ENCODE measurements around the gene FBN3. TPM values are rescaled to one million over a fixed set of nuclear protein-coding genes. Genes with fewer than 3 reads are reported as not detected.

Gene FBN3
- total and polyA plus RNA-seq, 3 experiments from 2014 or later: not detected

DNA sequence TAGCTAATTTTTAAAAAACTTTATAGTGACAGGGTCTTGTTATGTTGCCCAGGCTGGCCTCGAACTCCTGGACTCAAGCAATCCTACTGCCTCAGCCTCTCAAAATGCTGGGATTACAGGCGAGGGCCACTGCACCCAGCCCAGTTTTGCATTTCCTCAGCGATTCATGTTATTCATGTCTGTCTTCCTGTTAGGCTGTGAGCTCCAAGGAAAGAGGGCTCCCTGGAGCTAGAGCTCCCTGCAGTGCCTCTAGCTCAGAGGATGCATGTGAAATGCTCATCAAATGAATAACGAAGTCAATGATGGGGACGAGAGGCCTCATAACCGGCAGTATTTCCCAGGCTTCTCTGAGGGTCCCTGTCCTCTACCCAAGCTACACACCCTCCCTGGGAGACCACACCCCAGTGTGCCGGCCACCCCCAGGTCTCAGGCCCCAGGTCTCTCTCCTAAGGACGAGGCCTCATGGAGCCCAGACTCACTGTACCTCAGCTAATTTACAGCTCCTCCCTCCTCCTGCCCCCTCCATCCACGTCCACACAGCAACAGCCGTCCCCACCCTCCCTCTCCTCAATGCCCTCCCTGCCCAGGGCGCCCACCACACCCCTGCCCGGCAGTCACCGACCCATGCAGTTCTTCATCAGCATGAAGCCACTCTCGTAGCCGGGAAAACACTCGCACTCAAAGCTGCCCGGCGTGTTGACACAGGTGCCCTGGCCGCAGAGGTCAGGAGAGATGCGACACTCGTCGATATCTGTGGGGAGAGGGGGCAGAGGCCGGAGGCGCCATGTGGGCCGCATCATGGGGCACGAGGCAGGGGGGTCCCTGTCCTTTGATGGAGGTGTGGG, 28.5 kb downstream of the FBN3 start:
- Histone ChIP-seq H3K27ac (ENCODE audit: low read depth, low read length) (no peak overlapping the region), H3K4me3 (ENCODE audit: low read length) (no peak overlapping the region), H3K27me3 (ENCODE audit: insufficient read depth, low read length, poor library complexity, severe bottlenecking) (no peaks in the 10 kb centered on the region), H3K9me3 (ENCODE audit: low read length) (no peaks in the 10 kb centered on the region), H3K36me3 (ENCODE audit: insufficient read depth, low read length) (no peaks in the 10 kb centered on the region), H3K4me1 (ENCODE audit: insufficient read depth, low read length) (no peaks in the 10 kb centered on the region)
- no peak overlapping the region for H3K4me3 Mint-ChIP-seq
- H3K27me3 Mint-ChIP-seq: peaks cover 2 to 5% of the 10 kb centered on the region in 2 donors
- POLR2A ChIA-PET: no interaction called here
- H3K4me1 Mint-ChIP-seq: no peaks in the 10 kb centered on the region
- no peaks in the 10 kb centered on the region for H3K36me3 Mint-ChIP-seq
- no peaks in the 10 kb centered on the region for H3K9me3 Mint-ChIP-seq
- CTCF ChIA-PET: interaction anchor here (1.1 kb wide), 1 partner anchor 12 kb away, joined by 3 read pairs; no protein-coding TSS in a partner anchor
- H3K27ac Mint-ChIP-seq: no peak overlapping the region
- no peak for DNase-seq

DNA sequence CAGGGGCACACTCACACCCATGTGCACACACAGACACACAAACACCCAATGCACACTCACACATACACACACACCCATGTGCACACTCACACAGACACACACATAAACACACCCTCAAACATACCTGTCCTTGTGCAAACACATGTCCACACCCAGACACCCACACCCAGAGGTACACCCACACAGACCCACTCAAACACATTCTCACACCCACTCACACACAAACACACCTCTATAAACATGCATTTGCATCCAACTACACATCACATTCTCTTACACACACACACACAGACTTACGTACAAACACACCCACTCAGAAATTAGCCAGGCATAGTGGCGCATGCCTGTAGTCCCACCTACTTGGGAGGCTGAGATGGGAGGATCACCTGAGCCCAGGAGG, 31.4 kb downstream of the FBN3 start:
- no peaks in the 10 kb centered on the region for H3K36me3 ChIP-seq (ENCODE audit: insufficient read depth, low read length)
- H3K27ac Mint-ChIP-seq: no peak overlapping the region
- H3K4me3 Mint-ChIP-seq: no peak overlapping the region
- H3K4me1 ChIP-seq (ENCODE audit: insufficient read depth, low read length): no peaks in the 10 kb centered on the region
- H3K27ac ChIP-seq (ENCODE audit: low read depth, low read length): no peak overlapping the region
- no peaks in the 10 kb centered on the region for H3K36me3 Mint-ChIP-seq
- H3K9me3 ChIP-seq (ENCODE audit: low read length): no peaks in the 10 kb centered on the region
- no peaks in the 10 kb centered on the region for H3K27me3 Mint-ChIP-seq
- CTCF ChIA-PET: no interaction called here
- no peaks in the 10 kb centered on the region for H3K9me3 Mint-ChIP-seq
- no peak overlapping the region for H3K4me3 ChIP-seq (ENCODE audit: low read length)
- POLR2A ChIA-PET: no interaction called here
- no peaks in the 10 kb centered on the region for H3K27me3 ChIP-seq (ENCODE audit: insufficient read depth, low read length, poor library complexity, severe bottlenecking)
- no peak for DNase-seq
- no peaks in the 10 kb centered on the region for H3K4me1 Mint-ChIP-seq

DNA sequence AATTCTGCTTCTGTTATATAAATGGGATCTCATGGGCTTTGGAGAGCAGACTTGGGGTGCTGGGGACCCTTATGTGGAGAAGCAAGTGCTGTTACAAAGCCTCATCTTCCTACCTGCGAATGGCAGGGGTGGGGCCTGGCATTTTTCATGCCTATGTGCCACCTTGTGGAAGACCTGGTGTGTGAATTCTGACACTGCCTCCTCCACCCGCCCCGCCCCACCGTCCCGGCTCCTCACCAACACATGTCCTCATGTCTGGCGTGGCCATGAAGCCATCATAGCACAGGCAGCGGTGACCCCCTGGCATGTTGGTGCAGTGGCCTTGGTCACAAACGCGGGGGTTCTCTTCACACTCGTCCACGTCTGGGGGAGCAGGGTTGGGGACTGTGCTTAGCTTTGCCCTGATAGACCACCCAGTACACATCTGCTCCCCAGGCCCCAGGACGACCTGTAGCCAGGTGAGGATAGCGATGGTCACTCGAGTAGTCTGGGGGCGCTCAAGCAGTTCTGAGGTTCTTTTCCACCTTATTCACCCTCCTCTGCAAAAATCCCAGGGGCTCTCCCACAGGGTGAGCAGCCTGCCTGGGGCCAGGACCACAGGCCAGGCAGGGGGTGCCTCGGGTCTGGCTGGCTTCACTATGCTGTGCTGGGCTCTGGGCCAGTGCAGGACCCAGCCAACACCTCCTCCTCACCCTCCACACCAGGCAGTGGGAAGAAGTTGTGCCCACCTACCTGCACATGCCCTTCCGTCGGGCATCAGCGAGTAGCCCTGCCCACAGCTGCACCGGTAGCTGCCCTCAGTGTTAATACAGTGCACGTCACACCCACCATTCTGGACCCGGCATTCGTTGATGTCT, 32.7 kb downstream of the FBN3 start:
- Mint-ChIP-seq H3K4me1 (no peaks in the 10 kb centered on the region), H3K36me3 (no peaks in the 10 kb centered on the region), H3K27ac (no peak overlapping the region), H3K27me3 (peaks cover 0 to 3% of the 10 kb centered on the region in 2 donors), H3K9me3 (no peaks in the 10 kb centered on the region), H3K4me3 (no peak overlapping the region)
- Histone ChIP-seq H3K9me3 (ENCODE audit: low read length) (no peaks in the 10 kb centered on the region), H3K4me1 (ENCODE audit: insufficient read depth, low read length) (no peaks in the 10 kb centered on the region), H3K27ac (ENCODE audit: low read depth, low read length) (no peak overlapping the region), H3K4me3 (ENCODE audit: low read length) (no peak overlapping the region), H3K36me3 (ENCODE audit: insufficient read depth, low read length) (no peaks in the 10 kb centered on the region), H3K27me3 (ENCODE audit: insufficient read depth, low read length, poor library complexity, severe bottlenecking) (no peaks in the 10 kb centered on the region)
- POLR2A ChIA-PET: no interaction called here
- CTCF ChIA-PET: no interaction called here
- no peak for DNase-seq

DNA sequence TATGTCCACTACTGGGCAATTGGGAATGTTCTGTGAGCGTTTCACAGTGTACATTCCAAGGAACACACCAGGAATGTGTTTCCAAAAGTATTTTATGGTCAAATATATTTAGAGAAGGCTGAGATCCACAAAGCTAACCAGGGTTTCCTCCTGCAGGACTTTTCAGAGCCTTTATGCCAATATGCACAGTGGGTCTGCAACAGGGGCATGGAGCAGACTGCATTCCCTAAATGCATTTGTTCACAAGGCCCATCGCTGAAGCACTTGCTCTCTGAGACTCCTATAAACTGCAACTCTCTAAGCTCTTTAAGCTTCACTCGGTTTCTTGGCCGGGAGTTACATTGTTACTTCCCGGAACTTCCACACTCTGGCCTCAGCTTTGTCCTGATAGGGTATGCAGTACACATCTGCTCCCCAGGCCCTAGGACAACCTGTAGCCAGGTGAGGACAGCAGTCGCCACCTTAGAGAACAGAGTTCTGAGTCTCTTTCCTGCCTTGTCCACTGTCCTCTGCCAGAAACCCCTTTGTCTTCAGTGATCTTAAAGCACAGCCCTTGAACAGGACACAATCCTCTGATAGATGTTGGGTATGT, 33.5 kb downstream of the FBN3 start:
- H3K4me3 ChIP-seq (ENCODE audit: low read length): no peak overlapping the region
- Mint-ChIP-seq H3K4me3 (no peak overlapping the region), H3K36me3 (no peaks in the 10 kb centered on the region), H3K27me3 (peaks cover 0 to 3% of the 10 kb centered on the region in 2 donors), H3K9me3 (no peaks in the 10 kb centered on the region), H3K4me1 (no peaks in the 10 kb centered on the region), H3K27ac (no peak overlapping the region)
- POLR2A ChIA-PET: no interaction called here
- CTCF ChIA-PET: no interaction called here
- H3K4me1 ChIP-seq (ENCODE audit: insufficient read depth, low read length): no peaks in the 10 kb centered on the region
- H3K27ac ChIP-seq (ENCODE audit: low read depth, low read length): no peak overlapping the region
- no peak for DNase-seq
- no peaks in the 10 kb centered on the region for H3K36me3 ChIP-seq (ENCODE audit: insufficient read depth, low read length)
- H3K27me3 ChIP-seq (ENCODE audit: insufficient read depth, low read length, poor library complexity, severe bottlenecking): no peaks in the 10 kb centered on the region
- H3K9me3 ChIP-seq (ENCODE audit: low read length): no peaks in the 10 kb centered on the region

DNA sequence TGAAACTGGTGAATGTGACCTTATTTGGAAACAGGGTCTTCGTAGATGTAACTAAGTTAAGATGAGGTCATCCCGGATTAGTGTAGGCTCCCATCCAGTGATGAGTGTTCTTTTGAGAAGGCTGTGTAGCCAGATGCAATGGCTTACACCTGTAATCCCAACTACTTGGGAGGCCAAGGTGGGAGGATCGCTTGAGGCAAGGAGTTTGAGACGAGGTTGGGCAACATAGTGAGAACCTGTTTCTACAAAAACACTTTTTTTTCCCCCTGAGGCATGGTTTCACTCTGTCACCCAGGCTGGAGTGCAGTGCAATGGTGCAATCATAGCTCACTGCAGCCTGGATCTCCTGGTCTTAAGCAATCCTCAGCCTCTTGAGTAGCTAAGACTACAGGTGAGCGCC, 36.4 kb downstream of the FBN3 start:
- peaks cover 5 to 18% of the 10 kb centered on the region in 2 donors for H3K27me3 Mint-ChIP-seq
- CTCF ChIA-PET: no interaction called here
- H3K4me3 ChIP-seq (ENCODE audit: low read length): no peak overlapping the region
- H3K36me3 ChIP-seq (ENCODE audit: insufficient read depth, low read length): no peaks in the 10 kb centered on the region
- peaks cover 0 to 5% (median 0%) of the 10 kb centered on the region in 5 donors for H3K9me3 Mint-ChIP-seq
- no peaks in the 10 kb centered on the region for H3K9me3 ChIP-seq (ENCODE audit: low read length)
- DNase-seq: no peak
- no peak overlapping the region for H3K27ac Mint-ChIP-seq
- no peak overlapping the region for H3K27ac ChIP-seq (ENCODE audit: low read depth, low read length)
- no peak overlapping the region for H3K4me3 Mint-ChIP-seq
- H3K27me3 ChIP-seq (ENCODE audit: insufficient read depth, low read length, poor library complexity, severe bottlenecking): no peaks in the 10 kb centered on the region
- POLR2A ChIA-PET: no interaction called here
- no peaks in the 10 kb centered on the region for H3K4me1 Mint-ChIP-seq
- no peaks in the 10 kb centered on the region for H3K36me3 Mint-ChIP-seq
- H3K4me1 ChIP-seq (ENCODE audit: insufficient read depth, low read length): no peaks in the 10 kb centered on the region

DNA sequence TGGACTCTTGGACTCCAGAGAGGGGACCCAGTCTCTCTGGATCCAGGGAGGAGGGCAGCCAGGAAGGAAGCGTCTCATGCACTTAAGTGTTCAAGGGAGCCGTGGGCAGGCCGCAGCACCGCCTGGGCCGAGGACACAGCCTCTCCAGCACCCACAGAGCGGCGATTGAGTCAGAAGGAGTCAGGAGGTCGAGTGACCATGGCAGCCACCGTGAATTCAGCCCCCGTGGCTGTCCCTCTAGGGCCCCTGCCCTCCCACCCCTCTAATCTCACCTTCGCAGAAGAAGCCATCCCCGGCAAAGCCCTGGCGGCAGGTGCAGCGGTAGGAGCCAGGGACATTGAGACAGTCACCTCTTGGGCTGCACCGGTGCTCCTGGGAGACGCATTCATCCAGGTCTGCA, 38.0 kb downstream of the FBN3 start:
- H3K9me3 ChIP-seq (ENCODE audit: low read length): no peaks in the 10 kb centered on the region
- no peaks in the 10 kb centered on the region for H3K4me1 ChIP-seq (ENCODE audit: insufficient read depth, low read length)
- no peaks in the 10 kb centered on the region for H3K36me3 ChIP-seq (ENCODE audit: insufficient read depth, low read length)
- no peak overlapping the region for H3K27ac Mint-ChIP-seq
- ChIA-PET CTCF (no interaction called here), POLR2A (no interaction called here)
- H3K4me3 ChIP-seq (ENCODE audit: low read length): no peak overlapping the region
- H3K27me3 Mint-ChIP-seq: peaks cover 5 to 18% of the 10 kb centered on the region in 2 donors
- H3K27me3 ChIP-seq (ENCODE audit: insufficient read depth, low read length, poor library complexity, severe bottlenecking): no peaks in the 10 kb centered on the region
- DNase-seq: no peak
- no peak overlapping the region for H3K27ac ChIP-seq (ENCODE audit: low read depth, low read length)
- H3K4me3 Mint-ChIP-seq: no peak overlapping the region
- peaks cover 0 to 5% (median 0%) of the 10 kb centered on the region in 5 donors for H3K9me3 Mint-ChIP-seq
- no peaks in the 10 kb centered on the region for H3K4me1 Mint-ChIP-seq
- no peaks in the 10 kb centered on the region for H3K36me3 Mint-ChIP-seq

DNA sequence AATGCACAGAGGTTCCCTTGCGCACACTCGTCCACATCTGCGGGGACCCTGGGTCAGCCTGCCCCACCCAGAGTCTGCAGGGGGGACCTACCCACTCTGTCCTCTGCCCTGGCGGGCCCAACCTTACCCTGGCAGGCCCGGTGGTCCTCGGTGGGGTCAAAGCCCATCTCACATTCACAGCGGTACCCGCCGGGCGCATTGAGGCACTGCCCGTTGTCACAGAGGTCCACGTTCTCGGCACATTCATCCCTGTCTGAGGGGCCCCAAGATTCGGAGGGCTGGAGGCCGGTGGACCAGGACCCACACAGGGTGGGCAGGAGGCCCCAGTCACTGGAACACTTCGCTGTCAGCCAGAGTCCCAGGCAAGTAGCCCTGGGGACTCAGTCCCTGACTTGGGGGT, 38.5 kb downstream of the FBN3 start:
- no peaks in the 10 kb centered on the region for H3K27me3 ChIP-seq (ENCODE audit: insufficient read depth, low read length, poor library complexity, severe bottlenecking)
- H3K4me1 ChIP-seq (ENCODE audit: insufficient read depth, low read length): no peaks in the 10 kb centered on the region
- no peak for DNase-seq
- no peak overlapping the region for H3K4me3 Mint-ChIP-seq
- no peaks in the 10 kb centered on the region for H3K36me3 ChIP-seq (ENCODE audit: insufficient read depth, low read length)
- peaks cover 0 to 5% (median 0%) of the 10 kb centered on the region in 5 donors for H3K9me3 Mint-ChIP-seq
- no peak overlapping the region for H3K4me3 ChIP-seq (ENCODE audit: low read length)
- H3K27me3 Mint-ChIP-seq: peaks cover 5 to 19% of the 10 kb centered on the region in 2 donors
- POLR2A ChIA-PET: no interaction called here
- H3K36me3 Mint-ChIP-seq: no peaks in the 10 kb centered on the region
- H3K27ac ChIP-seq (ENCODE audit: low read depth, low read length): no peak overlapping the region
- no peaks in the 10 kb centered on the region for H3K4me1 Mint-ChIP-seq
- CTCF ChIA-PET: no interaction called here
- no peaks in the 10 kb centered on the region for H3K9me3 ChIP-seq (ENCODE audit: low read length)
- H3K27ac Mint-ChIP-seq: no peak overlapping the region
